NCI-H226 (cell line): ENCODE results near the gene R3HDM1.
"Not testable (repeated sequence)": the region's sequence is repeated elsewhere in the genome, so short reads cannot be mapped to it uniquely, and the experiment has no call there.

Experiments
- DNase-seq: peaks from one replicate; pipeline ENCODE4 v3.0.0-alpha.2; 2015

R3HDM1 gene

GRCh38 chr2:135531231-135532197 is at the start of gene R3HDM1:
TSS of gene R3HDM1 (plus strand) at chr2:135531484. CDS start at chr2:135604846, 73,362 bp downstream.
- DNase-seq = peak; percentile 99

GRCh38 chr2:135485441-135485840 is 45.8 kb upstream of the R3HDM1 start:
- no peak for DNase-seq

DNA sequence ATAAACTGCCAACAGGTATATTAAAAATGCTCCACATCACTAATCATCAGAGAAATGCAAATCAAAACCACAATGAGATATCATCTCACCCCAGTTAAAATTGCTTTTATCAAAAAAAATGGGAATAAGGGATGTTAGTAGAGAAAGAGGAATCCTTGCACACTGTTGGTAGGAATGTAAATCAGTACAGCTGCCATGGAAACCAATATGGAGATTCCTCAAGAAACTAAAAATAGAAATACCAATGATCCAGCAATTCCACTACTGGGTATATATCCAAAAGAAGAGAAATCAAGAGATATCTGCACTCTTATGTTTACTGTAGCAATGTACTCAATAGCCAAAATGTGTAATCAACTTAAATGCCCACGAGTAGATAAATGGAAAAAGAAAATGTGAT is 40.9 kb upstream of the R3HDM1 start:
- no peak for DNase-seq

DNA sequence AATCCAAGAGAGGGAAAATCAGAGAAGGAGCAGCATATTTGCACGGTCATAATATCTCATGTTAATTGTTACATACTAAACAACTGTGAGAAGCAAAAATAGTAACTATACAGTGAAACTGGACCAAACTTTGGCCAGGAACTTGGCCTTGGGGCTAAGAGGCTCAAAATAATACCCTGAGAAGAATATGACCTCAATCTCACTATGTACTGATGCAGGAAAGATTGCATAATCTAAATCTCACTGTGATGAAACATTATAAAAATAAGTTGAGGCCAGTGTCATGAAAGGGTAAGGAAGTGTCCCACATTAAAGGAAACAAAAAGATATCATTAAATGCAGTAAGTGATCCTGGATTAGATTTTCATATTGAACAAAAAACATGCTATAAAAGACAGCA is 36.8 kb upstream of the R3HDM1 start:
- peak; percentile 16 for DNase-seq

- DNase-seq = no peak
Observed at GRCh38 chr2:135494917-135495316, 36.4 kb upstream of the R3HDM1 start.

DNA sequence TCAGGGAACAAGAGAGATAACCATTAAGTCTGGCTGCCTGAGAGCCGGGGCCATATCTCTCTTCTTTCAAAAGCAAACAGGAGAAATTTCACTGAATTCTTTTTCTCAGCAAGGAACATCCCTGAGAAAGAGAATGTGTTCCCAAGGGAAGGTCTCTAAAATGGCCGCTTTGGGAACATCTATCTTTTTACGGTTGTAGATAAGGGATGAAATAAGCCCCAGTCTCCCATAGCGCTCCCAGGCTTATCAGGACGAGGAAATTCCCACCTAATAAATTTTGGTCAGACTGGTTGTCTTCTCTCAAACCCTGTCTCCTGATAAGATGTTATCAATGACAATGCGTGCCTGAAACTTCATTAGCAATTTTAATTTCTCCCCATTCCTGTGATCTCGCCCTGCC is 32.7 kb upstream of the R3HDM1 start:
- DNase-seq = not testable (repeated sequence)

- no peak for DNase-seq
Observed at GRCh38 chr2:135504811-135505210, 26.5 kb upstream of the R3HDM1 start.

- no peak for DNase-seq
Observed at GRCh38 chr2:135510577-135510976, 20.7 kb upstream of the R3HDM1 start.

DNA sequence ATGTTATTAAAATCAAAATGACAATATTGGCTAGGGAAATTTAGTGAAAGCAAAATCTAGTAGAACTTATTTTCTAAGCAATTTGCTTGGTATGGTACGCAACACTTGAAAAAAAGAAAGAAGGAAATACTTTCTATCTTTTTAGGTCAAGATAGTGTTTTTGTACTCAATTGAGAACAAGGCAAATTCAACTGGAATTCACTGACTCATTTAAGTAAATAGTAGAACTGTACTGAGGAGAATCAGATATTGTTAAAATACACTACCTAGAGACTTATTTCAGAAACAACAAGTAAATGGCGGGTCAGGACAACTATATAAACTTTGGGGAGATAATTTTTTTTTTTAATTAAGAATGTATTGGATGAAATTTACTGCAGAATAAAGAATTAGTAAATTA is 19.2 kb upstream of the R3HDM1 start:
- DNase-seq = no peak

DNA sequence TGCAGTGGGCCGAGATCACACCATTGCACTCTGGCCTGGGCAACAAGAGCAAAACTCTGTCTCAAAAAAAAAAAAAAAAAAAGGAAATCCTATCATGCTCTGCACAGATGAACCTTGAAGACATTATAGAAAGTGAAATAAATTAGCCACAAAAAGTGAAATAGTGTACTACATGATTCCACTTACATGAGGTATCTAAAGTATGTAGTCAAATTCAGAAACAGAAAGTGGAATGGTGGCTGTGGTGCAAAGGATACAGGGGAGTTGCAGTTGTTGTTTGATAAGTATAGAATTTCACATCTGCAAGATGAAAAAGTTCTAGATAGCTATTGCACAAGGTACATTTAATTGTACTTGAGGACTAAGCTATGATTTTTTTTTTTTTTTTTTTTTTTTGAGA is 5.5 kb upstream of the R3HDM1 start:
- DNase-seq = no peak

DNA sequence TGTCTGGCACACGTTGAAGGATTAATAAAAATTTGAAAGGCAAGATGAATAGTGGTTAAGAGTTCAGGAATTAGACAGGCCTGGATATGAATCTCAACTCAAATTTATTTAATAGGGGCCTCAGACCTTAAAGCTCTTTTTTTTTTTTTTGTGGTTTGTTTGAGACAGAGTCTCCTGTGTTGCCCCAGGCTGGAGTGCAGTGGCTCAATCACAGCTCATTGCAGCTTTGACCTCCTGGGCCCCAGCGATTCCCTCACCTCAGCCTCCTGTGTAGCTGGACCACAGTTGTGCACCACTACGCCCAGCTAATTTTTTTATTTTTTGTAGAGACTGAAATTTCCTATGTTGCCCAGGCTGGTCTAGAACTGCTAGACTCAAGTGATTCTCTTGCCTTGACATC is 3.3 kb upstream of the R3HDM1 start:
- DNase-seq = no peak

DNA sequence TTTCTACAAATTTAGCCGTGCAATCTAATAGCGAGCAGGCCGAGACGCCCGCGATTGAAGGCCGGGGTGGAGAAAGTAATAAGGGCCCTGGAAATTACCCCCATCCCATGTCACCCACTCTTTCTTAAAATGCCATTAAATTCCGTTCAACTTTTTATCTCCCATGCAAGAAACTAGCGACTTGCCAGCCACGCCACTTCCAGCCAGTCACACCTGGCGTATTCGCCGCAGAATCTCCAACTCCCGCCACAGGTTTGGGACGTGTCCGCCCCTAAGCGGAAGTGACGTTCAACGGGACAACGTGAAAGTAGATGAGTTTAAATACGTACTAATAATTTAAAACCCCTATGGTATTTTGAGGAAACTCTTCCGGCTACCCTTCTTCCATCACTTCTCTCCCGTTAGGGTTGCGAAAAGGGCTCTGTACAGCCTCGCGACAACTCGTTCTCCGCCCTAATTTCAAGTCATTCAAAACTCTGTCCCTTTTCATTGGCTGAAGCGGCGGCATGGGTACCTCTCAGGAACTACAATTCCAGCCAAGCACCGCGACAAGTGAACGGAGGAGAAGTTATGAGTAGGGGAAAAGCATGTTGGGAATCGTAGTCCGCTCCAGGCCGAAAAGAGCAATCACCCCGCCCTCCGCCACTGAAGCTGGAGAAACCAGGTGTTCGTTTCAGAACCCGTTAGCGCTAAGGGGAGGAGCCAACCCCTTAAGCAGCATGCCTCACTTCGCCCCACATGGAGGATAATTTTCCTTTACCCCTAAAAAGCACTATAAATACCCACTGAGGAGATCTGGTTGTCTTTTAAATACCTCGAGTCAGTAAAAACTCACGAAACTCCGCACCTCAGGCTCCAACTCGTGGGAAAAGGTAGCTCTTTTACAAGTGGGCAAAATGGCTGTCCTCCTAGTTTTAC is 712 bp upstream of the R3HDM1 start, which contains the start of gene ZRANB3:
ZRANB3 (minus strand) TSS at position 906 of the 918 bp plus-strand sequence.
- DNase-seq = peak; percentile 99

- DNase-seq = no peak
Observed at GRCh38 chr2:135532581-135532980, 1.3 kb downstream of the R3HDM1 start.

DNA sequence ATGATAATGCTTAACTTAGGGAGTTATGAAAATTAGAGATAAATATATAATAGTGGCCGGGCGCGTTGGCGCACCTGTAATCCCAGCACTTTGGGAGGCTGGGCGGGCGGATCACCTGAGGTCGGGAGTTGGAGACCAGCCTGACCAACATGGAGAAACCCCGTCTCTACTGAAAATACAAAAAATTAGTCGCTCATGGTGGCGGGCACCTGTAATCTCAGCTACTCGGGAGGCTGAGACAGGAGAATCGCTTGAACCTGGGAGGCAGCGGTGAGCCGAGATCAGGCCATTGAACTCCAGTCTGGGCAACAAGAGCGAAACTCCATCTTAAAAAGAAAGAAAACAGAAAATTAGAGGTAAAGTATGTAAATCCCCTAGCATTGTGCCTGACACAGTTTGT is 2.3 kb downstream of the R3HDM1 start:
- not testable (repeated sequence) for DNase-seq

DNA sequence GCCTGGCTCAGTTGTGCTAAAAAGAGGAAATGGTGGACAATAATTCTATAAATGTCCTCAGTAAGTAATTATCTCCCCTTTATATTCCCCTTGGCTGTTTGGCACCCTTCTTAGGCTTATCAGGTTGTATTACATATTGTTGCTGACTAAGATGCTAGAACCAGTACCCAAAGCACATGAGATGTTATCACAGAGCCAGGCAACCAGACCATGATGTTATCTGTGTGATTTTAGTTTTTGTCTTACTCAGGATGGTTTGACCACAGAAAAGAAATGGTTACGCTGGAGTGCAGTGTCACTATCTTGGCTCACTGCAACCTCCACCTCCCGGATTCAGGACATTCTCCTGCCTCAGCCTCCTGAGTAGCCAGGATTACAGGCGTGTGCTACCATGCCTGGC is 15.2 kb downstream of the R3HDM1 start:
- DNase-seq = peak; percentile 3

DNA sequence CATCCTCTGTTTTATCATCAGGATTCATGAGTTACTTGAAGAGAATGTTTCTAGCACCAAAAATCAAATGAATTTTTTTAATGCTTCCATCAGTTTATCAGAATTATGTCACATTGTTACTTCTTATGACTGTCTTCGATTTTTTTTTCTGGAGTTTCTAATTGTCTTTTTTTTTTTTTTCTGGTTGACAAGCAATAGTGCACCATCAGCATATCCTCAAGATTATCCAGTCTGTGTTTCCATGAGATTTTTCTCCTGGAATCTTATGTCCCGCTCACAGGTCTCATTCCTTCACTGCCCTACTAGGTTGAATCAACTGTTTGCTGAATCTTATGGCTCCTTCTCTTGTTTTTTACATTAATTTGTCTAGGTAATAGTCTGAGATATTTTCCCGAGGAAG is 16.0 kb downstream of the R3HDM1 start:
- DNase-seq = no peak

DNA sequence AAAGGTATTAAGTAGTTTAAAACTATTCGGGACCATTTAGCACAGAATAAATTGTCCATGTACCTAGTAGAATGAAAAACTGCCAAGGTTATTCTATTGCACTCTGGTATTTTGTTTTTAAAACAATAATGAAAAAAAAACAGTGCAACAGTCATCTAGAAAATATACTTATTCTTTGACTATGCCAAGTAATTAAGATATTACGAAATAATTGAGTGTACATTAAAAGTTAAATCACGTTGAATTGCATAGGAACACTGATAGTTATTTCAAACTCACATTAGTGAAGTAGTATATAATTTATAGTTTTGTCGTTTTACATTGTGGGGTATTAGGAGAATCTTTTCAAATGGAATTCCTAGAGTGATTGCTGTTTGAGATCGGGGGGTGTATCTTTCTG is 20.1 kb downstream of the R3HDM1 start:
- no peak for DNase-seq

- no peak for DNase-seq
Observed at GRCh38 chr2:135552887-135553286, 21.6 kb downstream of the R3HDM1 start.

GRCh38 chr2:135555311-135555710 is 24.0 kb downstream of the R3HDM1 start:
- DNase-seq = no peak

GRCh38 chr2:135557530-135557929 is 26.2 kb downstream of the R3HDM1 start:
- no peak for DNase-seq

GRCh38 chr2:135561925-135562324 is 30.6 kb downstream of the R3HDM1 start:
- DNase-seq = peak; percentile 46

- peak; percentile 71 for DNase-seq
Observed at GRCh38 chr2:135563793-135564192, 32.5 kb downstream of the R3HDM1 start.

GRCh38 chr2:135570884-135571283 is 39.6 kb downstream of the R3HDM1 start:
- no peak for DNase-seq

- no peak for DNase-seq
Observed at GRCh38 chr2:135573620-135574019, 42.3 kb downstream of the R3HDM1 start.
